NAMALWA (cell line): ENCODE data around the gene GULP1.
"Not testable (repeated sequence)": the region's sequence is repeated elsewhere in the genome, so short reads cannot be mapped to it uniquely, and the experiment has no call there.

Experiments
- DNase-seq: peaks from one replicate; pipeline ENCODE4 v3.0.0-alpha.2; 2015; ENCODE audit warnings: low spot score

The GULP1 gene, protein sequence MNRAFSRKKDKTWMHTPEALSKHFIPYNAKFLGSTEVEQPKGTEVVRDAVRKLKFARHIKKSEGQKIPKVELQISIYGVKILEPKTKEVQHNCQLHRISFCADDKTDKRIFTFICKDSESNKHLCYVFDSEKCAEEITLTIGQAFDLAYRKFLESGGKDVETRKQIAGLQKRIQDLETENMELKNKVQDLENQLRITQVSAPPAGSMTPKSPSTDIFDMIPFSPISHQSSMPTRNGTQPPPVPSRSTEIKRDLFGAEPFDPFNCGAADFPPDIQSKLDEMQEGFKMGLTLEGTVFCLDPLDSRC

DNA sequence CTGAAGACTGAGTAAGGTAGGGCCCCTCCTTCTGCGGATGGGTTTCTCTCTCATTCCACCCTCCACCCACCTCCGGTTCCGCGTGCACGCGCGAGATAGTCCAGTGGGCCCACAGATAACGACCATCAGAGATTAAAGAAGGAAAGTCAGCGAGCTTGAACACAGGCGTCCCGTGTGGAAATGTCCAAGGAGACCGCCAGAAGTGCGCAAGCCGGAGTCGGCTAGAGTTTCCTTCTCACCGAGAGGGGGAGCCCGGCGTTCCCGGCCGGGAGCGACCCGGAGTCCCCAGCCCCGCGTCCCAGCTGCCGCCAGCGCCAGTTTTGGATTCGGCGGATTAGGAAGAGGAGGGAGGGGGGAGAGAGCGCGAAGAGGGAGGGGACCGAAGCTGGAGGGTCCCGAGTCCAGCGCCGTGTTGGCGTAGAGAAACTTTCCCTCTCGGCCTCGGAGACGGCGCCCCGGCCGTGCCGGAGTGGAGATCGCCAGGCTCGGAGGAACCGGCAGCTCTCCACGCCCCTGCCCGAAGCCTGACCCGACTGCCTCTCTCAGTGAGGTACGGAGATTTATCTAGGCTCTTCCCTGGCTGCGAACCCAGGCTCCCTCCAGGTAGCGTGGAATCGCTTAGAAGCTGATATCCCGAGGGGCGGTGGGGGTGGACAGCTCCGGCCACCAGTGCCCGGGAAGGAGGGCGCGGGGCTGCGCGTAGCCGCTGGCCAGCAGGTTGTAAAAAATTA, at the start of gene GULP1:
Gene GULP1 (plus strand): TSS at position 258 of the 731 bp plus-strand sequence. CDS start 185,829 bp downstream, outside the sequence.
- DNase-seq: no peak

DNA sequence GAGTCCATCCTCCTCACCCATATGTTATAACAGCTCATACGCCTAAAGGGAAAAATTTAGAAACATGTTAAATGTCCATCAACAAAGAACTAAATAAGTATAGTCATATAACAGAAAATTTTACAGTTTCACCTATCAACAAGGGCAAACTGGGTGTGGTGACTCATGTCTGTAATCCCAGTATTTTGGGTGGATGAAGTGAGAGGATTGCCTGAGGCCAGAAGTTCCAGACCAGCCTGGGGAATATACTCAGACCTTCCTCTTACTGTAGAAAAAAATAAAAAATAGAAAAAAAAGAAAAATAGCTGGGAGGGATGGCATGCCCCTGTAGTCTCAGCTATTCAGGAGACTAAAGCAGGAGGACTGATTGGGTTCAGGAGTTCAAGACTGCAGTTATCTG, 48.3 kb upstream of the GULP1 start:
- DNase-seq: no peak

DNA sequence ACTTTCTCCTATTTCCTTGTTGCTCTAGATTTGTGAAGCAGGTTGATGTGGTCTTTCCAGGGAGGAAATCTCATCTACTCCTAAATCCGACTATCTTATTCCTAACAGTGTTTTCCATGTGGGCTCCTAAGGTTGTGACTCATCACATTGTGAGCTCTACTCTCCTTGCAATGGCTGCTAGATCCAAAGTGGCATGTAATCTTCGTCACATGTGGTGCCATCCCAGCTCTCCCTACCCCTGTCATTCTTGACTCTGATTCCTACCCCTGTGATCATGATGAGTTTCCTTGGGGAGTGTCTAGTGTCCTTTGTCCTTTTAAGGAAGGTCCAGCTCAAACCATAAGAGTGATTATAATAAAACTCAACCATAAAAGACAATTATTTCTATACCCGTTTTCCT, 47.3 kb upstream of the GULP1 start:
- DNase-seq: no peak

DNA sequence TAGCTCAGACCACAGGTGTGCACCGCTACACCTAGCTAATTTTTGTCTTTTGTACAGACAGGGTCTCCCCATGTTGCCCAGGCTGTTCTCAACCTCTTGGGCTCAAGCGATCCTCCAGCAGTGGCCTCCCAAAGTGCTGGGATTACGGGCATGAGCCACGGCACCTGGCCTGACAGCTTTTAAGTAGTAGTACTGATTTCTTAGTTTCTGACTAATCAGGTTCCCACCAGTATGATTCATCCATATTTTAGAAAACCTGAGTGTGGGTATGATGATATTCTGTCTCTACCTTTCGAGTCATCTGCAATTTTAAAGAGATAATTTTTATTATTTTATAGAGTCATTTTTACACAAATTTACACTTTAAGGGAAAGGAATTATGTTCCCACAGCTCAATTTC, 46.4 kb upstream of the GULP1 start:
- DNase-seq: no peak

DNA sequence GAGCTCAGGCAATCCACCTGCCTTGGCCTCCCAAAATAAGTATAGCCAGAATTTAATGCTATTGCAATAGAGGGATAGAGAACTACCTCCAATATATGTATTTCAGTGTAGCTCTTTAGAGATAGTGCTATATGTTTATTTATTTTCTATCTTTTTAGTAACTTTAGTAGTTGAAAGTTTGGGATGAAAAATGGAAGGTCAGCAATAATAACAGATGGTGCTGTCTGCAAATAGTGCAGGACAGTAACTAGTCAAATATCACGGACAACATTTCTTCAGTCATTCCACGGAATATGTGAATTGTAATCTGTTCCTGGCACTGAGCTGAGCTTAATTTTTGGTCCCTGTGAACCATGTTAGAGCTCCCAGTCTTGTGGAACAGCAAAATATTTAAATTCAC, 43.2 kb upstream of the GULP1 start:
- DNase-seq: no peak

DNA sequence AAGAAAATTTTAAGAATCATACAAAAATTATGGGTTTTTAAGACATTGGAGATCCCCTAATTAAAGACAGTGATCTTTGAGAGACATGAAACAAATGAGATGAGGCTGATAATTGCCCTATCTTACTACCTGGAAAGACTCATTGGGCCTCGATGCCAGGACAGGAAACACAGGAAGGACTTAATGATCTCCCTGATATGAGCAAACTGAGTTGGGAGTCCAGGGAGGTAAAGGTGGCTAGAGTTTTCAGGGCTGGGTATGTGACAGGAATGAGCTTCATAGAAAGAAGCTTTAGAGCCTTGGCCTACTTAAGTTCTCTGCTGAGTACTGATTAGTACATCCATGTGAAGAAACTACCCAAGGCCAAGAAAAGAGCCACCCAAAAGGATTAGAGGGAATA, 40.6 kb upstream of the GULP1 start:
- DNase-seq: no peak

DNA sequence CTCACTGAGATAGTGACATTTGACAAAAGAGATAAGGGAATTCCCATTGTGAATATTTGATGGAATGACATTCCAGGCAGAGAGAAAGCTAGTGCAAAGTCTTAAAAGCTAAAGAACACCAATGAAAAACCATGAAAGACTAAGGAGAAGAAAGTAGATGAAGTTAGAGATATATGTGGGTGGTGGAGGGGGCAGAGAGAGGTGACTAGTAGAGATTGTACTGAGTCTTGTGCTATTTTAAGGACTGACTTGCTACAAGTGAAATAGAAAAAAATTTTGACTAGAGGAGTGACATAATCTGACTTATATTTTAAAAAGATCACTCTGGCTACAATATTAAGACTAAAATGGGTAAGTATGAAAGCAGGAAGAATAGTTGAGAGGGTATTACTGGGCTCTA, 35.3 kb upstream of the GULP1 start:
- no peak for DNase-seq

DNA sequence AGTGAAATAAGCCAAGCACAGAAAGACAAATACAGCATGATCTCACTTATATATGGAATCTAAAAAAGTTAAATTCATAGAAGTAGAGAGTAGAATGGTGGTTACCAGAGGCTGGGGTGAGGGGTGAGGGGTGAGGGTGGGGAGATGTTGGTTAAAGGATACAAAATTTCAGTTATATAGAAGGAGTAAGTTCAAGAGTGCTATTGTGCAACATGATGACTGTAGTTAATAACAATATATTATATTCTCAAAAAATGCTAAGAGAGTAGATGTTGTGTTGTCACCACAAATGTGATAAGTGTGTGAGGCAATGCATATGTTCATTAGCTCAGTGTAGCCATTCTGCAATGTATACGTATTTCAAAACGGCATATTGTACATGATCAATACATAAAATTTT, 26.4 kb upstream of the GULP1 start:
- no peak for DNase-seq

DNA sequence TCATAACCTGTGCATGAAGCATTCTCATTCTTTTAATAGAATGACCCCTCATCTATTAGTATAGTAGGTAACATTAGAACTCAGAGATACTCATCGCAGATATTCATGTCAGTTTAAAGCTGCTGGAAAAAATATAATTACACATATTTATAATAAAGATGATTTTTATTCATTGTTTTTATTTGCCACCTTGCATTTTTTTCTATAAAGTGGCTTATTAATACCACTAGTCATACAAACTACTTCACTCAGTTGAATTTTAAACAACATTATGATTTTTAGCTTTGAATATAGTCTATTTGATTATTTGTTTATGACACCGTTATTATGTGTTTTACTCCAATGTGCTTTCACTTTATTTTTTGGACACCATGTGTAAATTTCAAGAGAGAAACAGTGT, 23.9 kb upstream of the GULP1 start:
- DNase-seq: no peak

DNA sequence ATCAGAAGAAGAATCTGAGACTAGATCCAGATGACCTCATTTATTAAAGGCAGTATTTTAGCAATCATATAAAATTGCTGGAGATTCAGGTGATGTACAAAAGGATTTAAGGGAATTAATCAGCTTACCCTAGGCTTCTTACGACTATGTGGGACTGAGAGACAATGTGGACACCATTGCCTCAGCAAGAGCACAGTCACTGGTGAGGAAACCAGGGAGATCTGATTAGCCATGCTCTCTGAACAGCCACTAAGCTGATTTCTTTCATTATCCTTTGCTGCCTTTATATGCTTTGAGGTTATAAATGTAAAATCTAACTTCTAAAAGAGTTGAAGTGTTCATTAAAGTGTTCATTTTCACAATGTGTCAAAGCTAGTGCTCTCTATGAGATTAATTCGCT, 22.7 kb upstream of the GULP1 start:
- no peak for DNase-seq

DNA sequence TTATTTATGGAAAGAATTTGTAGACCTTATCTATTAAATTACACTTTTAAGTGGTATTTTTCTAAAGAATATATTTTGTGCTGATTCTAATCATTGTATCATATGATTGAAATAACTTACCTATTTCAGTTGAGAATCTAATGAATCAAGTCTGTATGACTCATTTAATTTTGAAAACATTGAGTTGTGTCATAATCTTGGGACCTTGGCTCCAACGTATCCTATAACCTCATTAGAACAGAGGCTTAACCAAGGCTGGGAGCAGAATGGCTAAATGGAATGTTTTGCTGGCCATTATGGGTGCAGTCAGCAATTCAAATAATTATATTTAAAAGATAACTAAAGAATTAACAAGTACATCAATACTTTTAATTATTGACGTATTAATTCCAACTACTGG, 19.6 kb upstream of the GULP1 start:
- DNase-seq: no peak

DNA sequence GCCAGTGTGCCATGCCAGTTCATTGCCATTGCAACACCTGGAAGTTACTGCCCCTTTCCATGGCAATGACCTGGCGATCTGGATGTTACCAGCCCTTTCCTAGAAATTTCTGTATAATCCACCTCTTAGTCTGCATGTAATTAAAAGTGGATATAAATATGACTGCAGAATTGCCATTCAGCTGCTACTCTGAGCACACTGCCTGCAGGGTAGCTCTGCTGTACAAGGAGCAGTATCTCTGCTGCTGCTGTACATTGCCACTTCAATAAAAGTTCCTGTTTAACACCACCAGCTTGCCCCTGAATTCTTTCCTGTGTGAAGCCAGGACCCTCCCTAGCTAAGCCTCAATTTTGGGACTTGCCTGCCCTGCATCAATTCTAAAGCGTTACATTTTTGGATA, 17.4 kb upstream of the GULP1 start:
- no peak for DNase-seq

DNA sequence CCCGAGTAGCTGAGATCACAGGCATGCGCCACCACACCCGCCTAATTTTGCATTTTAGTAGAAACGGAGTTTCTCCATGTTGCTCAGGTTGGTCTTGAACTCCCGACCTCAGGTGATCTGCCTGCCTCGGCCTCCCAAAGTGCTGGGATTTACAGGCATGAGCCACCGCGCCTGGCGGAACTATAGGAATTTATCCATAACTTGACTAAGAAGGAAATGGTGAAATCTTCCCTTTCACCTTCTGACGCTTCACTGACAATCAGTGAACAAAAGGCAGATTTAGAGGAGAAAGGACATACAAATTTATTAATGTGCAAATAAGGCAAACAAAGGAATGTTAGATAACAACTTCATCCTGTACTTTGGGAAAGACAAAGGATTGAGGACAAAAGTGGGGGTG, 15.4 kb upstream of the GULP1 start:
- no peak for DNase-seq

DNA sequence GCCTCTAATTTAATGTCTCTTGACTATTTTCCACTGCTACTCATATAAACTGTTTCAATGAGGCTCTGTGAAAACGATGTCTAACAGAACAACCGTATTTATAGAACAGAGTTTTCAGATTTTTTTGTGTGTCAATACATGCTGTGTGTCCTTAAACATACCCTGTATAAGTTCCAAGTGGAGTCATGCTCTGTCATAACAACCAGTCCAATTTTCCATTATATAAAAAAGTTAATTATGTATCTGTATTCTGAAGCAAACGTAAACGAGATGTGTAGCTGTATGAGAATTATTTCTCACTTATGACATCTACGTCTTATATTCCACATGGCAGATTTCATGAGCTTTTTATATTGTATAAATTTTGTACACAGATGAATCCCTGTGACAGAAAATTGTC, 13.9 kb upstream of the GULP1 start:
- no peak for DNase-seq

DNA sequence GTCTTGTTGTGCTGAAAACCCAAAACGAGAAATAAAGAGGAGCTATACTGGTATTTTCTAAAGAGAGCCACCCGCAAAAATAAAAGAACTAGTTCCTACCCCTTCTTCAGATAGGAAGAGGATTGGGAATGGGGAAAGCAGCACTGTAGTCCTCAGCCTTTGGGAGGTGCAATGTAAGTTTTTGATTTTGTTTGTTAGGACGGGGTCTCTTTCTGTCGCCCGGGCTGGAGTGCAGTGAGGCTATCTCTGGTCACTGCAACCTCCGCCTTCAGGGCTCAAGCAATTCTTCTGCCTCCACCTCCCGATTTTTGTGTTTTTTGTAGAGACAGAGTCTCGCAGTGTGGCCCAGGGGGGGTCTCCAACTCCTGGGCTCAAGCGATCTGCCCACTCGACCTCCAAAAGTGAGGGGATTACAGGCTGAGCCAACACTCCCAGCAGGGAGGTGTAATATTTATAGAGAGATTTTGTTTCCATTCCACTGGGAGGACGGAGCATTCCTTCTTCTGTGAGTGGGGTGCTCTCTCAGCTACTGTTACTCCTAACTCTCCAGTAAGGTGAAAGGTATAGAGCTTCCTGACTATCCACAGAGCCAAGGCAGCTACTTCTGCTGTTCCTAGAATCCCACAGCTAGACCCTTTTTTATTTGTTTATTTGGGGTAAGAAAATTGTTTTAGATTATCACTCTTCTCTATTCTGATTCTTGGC, 13.1 kb upstream of the GULP1 start:
- no peak for DNase-seq

DNA sequence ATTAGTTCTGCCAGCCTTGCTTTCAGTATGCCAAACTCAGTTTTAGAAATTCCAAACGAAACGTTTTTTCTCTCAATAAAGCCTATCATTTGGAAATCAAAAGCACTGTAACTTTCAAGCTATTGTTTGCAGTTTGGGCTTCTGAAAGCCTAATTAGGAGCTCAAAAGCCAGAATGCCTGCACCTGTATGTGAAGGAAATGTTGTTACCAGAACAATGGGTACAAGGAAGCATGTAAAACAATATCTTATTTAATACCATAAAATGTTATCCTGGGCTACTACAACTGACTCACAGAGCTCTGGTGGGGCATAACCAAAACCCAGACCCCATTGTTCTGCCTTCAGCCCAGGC, 12.6 kb upstream of the GULP1 start:
- no peak for DNase-seq

DNA sequence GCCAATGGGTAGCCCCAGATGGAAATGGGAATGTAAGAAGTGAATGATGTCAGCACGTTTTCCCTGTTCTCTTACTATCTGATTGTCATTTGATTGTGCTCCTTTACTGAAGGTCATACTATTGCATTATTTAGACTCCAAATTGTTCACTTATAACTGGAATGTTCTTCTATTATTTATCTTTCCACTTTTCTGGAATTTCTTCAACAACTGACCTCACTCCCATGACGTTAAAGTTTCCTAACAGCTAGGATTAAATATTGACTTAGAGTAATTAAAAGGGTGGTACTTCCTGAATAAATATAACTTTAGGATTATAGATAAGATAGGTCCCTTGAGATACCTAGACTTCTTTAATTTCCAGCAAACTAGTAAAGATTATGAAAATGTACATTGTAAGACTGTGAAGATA, 10.9 kb upstream of the GULP1 start:
- DNase-seq: no peak

DNA sequence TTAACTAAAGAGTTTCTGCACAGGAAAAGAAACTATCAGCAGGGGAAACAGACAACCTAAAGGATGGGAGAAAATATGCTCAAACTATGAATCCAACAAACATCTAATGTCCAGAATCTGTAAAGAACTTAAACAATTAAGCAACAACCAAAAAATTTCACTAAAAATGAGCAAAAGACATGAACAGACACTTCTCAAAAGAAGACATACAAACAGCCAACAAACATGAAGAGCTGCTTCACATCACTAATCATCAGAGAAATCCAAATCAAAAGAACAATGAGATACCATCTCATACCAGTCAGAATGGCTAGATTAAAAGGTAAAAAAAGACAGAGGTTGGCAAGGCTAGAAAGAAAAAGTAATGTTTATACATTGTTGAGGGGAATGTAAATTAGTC, 8.8 kb upstream of the GULP1 start:
- no peak for DNase-seq

DNA sequence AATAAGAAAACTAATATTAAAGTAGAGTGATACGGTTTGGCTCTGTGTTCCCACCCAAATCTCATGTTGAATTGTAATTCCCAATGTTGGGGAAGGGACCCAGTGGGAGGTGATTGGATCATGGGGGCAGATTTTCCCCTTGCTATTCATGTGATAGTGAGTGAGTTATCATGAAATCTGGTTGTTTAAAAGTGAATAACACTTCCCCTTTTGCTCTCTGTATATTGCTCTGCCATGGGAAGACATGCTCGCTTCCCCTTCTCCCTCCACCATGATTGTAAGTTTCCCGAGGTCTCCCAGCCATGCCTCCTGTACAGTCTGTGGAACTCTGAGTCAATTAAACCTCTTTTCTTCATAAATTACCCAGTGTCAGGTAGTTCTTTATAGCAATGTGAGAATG, 7.4 kb upstream of the GULP1 start:
- DNase-seq: not testable (repeated sequence)

DNA sequence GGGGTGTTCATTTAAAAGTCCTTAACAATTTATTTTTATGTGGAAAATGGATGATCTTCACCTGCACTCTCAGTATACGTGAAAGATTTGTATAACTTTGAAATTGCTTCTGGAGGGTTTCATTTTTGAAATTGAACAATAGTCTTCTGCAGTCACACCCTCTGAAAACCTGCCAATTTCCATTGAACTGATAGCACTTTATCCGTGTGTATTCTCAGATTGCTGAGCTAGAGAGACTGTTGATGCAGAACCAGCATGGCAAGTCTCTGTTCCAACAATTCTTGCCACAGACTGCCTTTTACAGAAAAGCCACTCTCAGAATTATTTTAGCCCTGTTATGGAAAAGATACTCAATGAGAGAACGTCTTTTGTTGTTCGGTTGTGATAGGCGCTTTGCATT, 6.6 kb upstream of the GULP1 start:
- no peak for DNase-seq

DNA sequence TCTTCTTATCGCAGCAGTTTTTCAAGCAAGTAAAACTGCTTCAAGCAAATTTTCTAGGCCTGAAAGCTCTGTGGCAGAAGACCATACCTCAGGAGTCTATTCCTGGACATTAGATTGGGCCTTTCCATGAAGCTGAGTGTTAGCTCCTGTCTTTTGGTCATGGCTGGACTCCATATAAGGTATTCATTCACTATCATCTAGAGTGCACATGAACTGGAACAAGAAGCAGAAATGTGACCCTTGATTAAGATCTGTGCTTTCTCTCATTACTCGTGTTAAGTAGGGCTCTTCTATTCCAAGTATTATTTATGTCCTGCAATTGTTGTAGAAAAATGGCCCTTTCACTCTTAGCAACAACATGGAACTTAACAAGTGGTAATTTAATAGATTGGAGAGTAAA, 5.9 kb upstream of the GULP1 start:
- DNase-seq: no peak

DNA sequence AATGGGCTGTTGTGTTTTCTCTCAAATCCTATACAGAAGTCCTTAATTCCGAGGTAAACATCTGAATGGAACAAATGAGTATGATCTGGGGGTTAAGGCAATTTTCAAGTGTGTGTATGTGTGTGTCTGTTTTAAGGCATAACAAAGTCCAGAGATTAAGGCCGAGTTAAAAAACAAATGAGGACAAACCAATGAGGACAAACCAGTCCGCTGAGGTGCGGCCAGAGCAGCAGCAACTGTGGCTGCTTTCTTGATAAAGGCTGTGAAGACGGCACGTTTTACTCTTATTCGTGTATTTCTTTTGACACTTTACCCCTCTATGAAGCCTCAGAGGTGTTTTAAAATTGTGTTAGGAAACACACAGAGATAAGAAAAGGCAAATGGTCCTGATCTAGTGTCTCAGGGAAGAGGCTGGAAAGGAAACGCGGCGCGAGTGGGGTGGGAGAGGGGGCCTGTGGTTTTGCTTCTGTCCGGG, 495 bp upstream of the GULP1 start:
- DNase-seq: no peak
